ENCODE measurements around the gene CD4. TPM values are rescaled to one million over a fixed set of nuclear protein-coding genes. Genes with fewer than 3 reads are reported as not detected.

The CD4 gene
- total and polyA plus RNA-seq, 2 of the 4 experiments (the other 2 are of a cell fraction): 5.7 to 15.0 TPM

DNA sequence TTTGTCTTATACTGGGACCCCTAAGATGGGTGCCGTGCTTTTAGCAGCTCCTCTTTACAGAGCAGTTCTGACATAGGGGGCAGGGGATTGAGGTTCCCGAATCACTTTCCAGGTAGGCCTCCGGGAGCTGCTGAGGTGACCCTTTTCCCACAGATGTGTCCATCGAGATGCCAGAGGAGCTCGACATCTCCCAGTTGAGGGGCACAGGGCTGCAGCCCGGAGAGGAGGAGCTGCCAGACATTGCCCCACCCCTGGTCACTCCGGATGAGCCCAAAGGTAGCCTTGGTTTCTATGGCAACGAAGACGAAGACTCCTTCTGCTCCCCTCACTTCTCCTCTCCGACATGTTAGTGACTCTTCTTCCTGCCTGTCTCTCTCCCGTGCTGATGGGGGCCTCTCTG, 73.7 kb downstream of the CD4 start:
- Histone ChIP-seq H3K4ac (ENCODE audit: low read depth, low read length) (no peak overlapping the region), H4K91ac (ENCODE audit: insufficient read depth, low read depth, low read length) (no peak overlapping the region), H3K4me1 (ENCODE audit: control insufficient read depth, insufficient read depth, low read length) (peaks cover 4% of the 10 kb centered on the region), H4K8ac (ENCODE audit: low read depth in 2 of 2, low read length in 2 of 2) (no peak overlapping the region), H3K9ac (ENCODE audit: low read depth, low read length) (no peak overlapping the region), H3K9me3 (ENCODE audit: control insufficient read depth, insufficient read depth, low read length) (no peaks in the 10 kb centered on the region), H4K5ac (ENCODE audit: low read depth, low read length) (no peak overlapping the region), H3K18ac (ENCODE audit: low read depth, low read length) (no peak overlapping the region), H2BK120ac (ENCODE audit: low read depth, low read length) (no peak overlapping the region), H2BK20ac (ENCODE audit: low read depth, low read length) (no peak overlapping the region), H2BK5ac (ENCODE audit: low read depth, low read length, poor library complexity, severe bottlenecking) (no peak overlapping the region), H3K27me3 (ENCODE audit: control insufficient read depth, insufficient read depth, low read length) (no peaks in the 10 kb centered on the region), H3K79me1 (ENCODE audit: low read depth in 1 of 2, low read length in 2 of 2) (peaks cover 0 to 17% of the 10 kb centered on the region in 2 experiments; a peak in 3 of 4 replicates), H2BK15ac (ENCODE audit: low read depth, low read length) (no peak overlapping the region), H2AK9ac (replicated peaks; ENCODE audit: low read depth, low read length, poor library complexity) (no peak overlapping the region), H3K9me1 (ENCODE audit: insufficient read depth, low read length) (0 out of 2 replicates have a peak, but pooled peaks cover 7% of the 10 kb centered on the region), H3K4me3 (ENCODE audit: insufficient read depth, low read depth, low read length) (no peak overlapping the region), H3K4me2 (ENCODE audit: low read depth, low read length) (no peak overlapping the region), H3K36me3 (ENCODE audit: control insufficient read depth, insufficient read depth, low read length) (peaks cover 63% of the 10 kb centered on the region), H3K23ac (ENCODE audit: low read depth, low read length) (no peak overlapping the region), H3K56ac (ENCODE audit: extremely low read depth, insufficient read depth, low read length) (no peak overlapping the region), H2AK5ac (ENCODE audit: low read depth, low read length) (no peak overlapping the region), H2AFZ (replicated peaks; ENCODE audit: low read length, poor library complexity) (no peak overlapping the region), H3K14ac (replicated peaks; ENCODE audit: low read depth, low read length) (no peak overlapping the region), H4K20me1 (ENCODE audit: insufficient read depth, low read length) (peaks cover 5% of the 10 kb centered on the region), H3K27ac (ENCODE audit: insufficient read depth, low read length) (no peak overlapping the region)
- CTCF ChIA-PET: no interaction called here
- POLR2A ChIA-PET (ENCODE audit: unreplicated experiment): interaction anchor here (1.1 kb wide), 1 partner anchor 10 kb away, joined by 3 read pairs; no protein-coding TSS in a partner anchor
- ATAC-seq (ENCODE audit: low read depth): no peak
- in situ Hi-C loops (cut with MboI; ENCODE audit: low sequenced_read_pairs) (no loop called here), dilution Hi-C loops (cut with HindIII; ENCODE audit: low sequenced_read_pairs, unreplicated experiment) (no loop called here), intact Hi-C loops (cut with micrococcal nuclease) (no loop called here)
- BruUV-seq (replicated peaks): no TSS peak
- 95% methylated on average over 6 of the region's 11 CpGs; no CpG with 5 or more reads in 1 of the 2 experiments for WGBS, 2 experiments (ENCODE audit: extremely low coverage in 2 of 2, insufficient read length in 1 of 2)
- DNase-seq: no peak
- TF ChIP-seq CHD1 (IDR thresholded peaks at IDR 0.05; ENCODE audit: low read depth, low read length) (no peak), RCOR1 (IDR thresholded peaks at IDR 0.05; ENCODE audit: insufficient replicate concordance, low read length) (no peak), FOS (IDR thresholded peaks at IDR 0.05; ENCODE audit: low read depth, low read length) (no peak), POLR2A (IDR thresholded peaks at IDR 0.05; ENCODE audit: low read depth, low read length) (no peak), BHLHE40 (IDR thresholded peaks at IDR 0.05; ENCODE audit: low read depth, low read length) (no peak), SMC3 (IDR thresholded peaks at IDR 0.05; ENCODE audit: low read depth, low read length) (no peak), MXI1 (IDR thresholded peaks at IDR 0.05; ENCODE audit: borderline replicate concordance, low read depth, low read length) (no peak), NFE2L2 (IDR thresholded peaks at IDR 0.05; ENCODE audit: low read depth, low read length) (no peak), MAZ (IDR thresholded peaks at IDR 0.05; ENCODE audit: borderline replicate concordance, low read depth, low read length) (no peak), CEBPB (IDR thresholded peaks at IDR 0.05; ENCODE audit: low read depth, low read length) (no peak), RAD21 (IDR thresholded peaks at IDR 0.05; ENCODE audit: low read length) (no peak), RFX5 (IDR thresholded peaks at IDR 0.05; ENCODE audit: low read depth, low read length) (no peak), MAFK (IDR thresholded peaks at IDR 0.05; ENCODE audit: low read depth, low read length) (no peak)
- TF ChIP-seq, protein P1, sequence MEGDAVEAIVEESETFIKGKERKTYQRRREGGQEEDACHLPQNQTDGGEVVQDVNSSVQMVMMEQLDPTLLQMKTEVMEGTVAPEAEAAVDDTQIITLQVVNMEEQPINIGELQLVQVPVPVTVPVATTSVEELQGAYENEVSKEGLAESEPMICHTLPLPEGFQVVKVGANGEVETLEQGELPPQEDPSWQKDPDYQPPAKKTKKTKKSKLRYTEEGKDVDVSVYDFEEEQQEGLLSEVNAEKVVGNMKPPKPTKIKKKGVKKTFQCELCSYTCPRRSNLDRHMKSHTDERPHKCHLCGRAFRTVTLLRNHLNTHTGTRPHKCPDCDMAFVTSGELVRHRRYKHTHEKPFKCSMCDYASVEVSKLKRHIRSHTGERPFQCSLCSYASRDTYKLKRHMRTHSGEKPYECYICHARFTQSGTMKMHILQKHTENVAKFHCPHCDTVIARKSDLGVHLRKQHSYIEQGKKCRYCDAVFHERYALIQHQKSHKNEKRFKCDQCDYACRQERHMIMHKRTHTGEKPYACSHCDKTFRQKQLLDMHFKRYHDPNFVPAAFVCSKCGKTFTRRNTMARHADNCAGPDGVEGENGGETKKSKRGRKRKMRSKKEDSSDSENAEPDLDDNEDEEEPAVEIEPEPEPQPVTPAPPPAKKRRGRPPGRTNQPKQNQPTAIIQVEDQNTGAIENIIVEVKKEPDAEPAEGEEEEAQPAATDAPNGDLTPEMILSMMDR (conservative IDR thresholded peaks at IDR 0.05; ENCODE audit: low read depth, low read length): no peak
- TF ChIP-seq, protein P2, sequence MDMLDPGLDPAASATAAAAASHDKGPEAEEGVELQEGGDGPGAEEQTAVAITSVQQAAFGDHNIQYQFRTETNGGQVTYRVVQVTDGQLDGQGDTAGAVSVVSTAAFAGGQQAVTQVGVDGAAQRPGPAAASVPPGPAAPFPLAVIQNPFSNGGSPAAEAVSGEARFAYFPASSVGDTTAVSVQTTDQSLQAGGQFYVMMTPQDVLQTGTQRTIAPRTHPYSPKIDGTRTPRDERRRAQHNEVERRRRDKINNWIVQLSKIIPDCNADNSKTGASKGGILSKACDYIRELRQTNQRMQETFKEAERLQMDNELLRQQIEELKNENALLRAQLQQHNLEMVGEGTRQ (IDR thresholded peaks at IDR 0.05; ENCODE audit: low read depth, low read length): no peak
- TF ChIP-seq, protein P3, sequence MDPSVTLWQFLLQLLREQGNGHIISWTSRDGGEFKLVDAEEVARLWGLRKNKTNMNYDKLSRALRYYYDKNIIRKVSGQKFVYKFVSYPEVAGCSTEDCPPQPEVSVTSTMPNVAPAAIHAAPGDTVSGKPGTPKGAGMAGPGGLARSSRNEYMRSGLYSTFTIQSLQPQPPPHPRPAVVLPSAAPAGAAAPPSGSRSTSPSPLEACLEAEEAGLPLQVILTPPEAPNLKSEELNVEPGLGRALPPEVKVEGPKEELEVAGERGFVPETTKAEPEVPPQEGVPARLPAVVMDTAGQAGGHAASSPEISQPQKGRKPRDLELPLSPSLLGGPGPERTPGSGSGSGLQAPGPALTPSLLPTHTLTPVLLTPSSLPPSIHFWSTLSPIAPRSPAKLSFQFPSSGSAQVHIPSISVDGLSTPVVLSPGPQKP (IDR thresholded peaks at IDR 0.05; ENCODE audit: borderline replicate concordance, low read depth, low read length): no peak
